ENCODE measurements around the gene CDKN2D.

CDKN2D gene

GRCh38 chr19:10518444-10519361 is 50.1 kb downstream of the CDKN2D start:
- DNase-seq = peak in 1 of 2 donors; percentile 31

DNA sequence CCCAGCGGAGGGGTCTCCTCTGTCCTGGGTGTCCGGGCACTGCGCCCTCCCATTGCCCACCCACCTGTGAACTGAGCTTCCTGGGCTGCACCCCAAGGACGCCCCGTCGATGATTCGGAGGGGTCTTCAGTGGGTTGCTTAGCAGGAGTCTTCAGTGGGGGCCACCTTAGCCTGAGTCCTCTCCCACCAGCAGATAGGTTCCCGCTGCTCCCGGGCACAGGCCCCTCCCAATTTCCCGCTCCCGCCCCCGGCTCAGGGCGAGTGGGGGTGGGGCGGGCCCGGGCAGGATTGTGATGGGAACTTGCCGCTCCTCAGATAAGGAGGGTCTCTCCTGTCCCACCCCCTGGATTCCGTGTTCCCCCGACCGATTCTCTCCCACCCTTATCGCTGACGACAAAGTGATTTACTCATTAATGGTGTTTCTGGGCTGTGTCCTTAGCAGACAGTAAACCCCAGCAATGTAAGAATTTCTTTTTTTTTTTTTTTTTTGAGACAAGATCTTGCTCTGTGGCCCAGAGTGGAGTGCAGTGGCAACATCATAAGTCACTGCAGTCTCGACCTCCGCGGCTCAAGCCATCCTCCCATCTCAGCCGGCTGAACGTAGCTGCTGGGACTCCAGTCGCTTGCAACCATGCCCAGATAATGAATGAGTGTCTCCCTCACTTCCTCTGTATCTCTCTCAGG is 50.9 kb downstream of the CDKN2D start:
- DNase-seq = peak in 1 of 2 donors; percentile 31

DNA sequence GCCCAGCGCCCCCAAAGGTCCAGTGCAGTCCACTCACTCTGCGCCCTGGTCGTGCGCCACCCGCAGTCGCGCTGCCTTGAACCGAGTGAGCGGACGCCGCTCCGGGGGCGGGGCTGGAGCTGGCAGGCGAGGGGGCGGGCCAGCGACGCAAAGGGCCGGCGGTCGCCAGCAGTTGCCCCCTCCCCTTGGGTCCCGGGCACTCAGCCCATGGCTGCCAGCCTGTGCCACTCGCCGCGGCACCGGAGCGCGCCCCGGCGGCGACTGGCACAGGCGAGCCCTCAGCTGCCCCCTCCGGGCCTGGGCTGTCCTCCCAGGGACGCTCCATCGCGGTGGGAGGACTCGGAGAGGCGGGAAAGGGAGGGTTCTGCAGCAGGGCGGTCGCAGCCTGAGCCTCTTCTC is 51.4 kb downstream of the CDKN2D start, which contains the start of gene S1PR5:
TSS of gene S1PR5 (minus strand) at position 87 of the 399 bp plus-strand sequence. CDS start 2,436 bp downstream, outside the sequence.
- DNase-seq = peak; percentile 76 to 88

DNA sequence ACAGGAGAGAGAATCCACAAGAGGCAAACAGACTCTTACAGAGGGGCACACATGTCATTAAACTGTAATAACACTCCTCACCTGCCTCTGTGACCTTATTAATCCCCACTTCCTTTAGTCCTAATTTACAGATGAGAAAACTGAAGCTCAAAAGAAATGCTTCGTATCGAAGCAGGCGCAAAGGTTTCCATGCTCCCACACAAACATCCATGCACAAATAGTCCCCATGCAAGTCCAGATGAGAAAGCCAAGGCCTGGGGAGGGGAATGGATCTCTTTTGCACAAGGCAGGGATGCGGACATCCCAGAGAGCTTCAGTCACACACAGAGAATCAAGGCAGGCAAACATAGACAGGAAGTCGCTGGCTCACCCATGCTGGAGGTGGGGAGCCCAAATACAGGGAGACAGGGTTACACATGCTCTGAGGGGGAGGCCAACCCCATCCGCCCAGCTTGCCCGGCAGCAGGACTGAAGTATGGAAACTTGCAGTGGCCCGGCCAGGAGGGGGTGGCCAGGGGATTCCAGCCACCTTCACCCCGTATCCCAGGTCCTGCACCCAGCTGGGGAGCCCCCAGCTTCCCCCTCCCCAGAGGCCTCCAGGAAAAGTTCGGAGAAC is 52.0 kb downstream of the CDKN2D start:
- DNase-seq = no peak

All from hippocampal formation (tissue), 2 donors.